T-helper 2 cell treated with Interferon-gamma antibody and Interleukin-4, amounts not matched to agents 100 ng/mL and 5 ng/mL, for 36 hours (primary cell): ENCODE data around the gene FLT1. TPM values are rescaled to one million over a fixed set of nuclear protein-coding genes. Genes with fewer than 3 reads are reported as not detected.

Experiments used
- intact Hi-C: fragments of 100-400 bp; cut with micrococcal nuclease; formaldehyde crosslinking; loops from one replicate; pipeline ENCODE4 v1.15.1; 2023
- total RNA-seq: library from RNA; stranded (reverse); gene quantifications from 2 replicates; pipeline ENCODE4 v1.2.3, GENCODE V29; 2022

Gene FLT1, protein sequence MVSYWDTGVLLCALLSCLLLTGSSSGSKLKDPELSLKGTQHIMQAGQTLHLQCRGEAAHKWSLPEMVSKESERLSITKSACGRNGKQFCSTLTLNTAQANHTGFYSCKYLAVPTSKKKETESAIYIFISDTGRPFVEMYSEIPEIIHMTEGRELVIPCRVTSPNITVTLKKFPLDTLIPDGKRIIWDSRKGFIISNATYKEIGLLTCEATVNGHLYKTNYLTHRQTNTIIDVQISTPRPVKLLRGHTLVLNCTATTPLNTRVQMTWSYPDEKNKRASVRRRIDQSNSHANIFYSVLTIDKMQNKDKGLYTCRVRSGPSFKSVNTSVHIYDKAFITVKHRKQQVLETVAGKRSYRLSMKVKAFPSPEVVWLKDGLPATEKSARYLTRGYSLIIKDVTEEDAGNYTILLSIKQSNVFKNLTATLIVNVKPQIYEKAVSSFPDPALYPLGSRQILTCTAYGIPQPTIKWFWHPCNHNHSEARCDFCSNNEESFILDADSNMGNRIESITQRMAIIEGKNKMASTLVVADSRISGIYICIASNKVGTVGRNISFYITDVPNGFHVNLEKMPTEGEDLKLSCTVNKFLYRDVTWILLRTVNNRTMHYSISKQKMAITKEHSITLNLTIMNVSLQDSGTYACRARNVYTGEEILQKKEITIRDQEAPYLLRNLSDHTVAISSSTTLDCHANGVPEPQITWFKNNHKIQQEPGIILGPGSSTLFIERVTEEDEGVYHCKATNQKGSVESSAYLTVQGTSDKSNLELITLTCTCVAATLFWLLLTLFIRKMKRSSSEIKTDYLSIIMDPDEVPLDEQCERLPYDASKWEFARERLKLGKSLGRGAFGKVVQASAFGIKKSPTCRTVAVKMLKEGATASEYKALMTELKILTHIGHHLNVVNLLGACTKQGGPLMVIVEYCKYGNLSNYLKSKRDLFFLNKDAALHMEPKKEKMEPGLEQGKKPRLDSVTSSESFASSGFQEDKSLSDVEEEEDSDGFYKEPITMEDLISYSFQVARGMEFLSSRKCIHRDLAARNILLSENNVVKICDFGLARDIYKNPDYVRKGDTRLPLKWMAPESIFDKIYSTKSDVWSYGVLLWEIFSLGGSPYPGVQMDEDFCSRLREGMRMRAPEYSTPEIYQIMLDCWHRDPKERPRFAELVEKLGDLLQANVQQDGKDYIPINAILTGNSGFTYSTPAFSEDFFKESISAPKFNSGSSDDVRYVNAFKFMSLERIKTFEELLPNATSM (N-terminal part only)
- total RNA-seq = 0.82 and 1.1 TPM in 2 replicates

DNA sequence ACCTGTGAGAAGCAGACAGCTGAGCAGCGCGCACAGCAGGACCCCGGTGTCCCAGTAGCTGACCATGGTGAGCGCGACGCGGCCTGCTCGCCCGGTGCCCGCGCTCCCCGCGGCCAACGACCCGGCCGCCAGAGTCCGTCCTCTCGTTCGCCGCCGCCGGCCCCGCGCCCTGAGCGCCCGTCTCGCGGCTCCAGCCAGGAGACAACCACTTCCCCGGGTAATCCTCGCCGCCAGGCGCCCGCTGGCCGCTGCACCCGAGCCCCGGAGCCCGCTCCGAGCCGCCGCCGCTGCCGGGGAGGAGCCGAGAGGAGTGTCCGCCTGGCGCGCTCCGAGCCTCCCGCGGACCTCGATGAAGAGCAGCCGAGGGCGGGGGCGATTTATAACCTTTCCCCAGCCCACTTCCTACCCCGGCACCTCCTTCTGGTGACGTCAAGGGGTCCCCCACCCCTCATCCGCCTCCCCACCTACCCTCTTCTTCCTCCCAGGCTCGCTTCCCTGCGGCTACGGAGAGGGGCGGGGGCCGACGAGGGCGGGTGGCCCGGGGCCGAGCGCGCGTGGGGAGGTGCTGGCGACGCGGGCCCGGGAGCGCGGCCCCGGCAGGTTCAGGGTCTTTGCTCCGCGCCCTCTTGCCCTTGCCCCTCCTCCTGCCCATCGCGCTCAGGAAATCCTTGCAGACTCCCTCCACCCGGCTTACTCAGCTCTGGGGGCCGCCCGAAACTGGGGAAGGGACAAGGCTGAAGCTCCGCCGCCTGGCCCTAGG, at the start of gene FLT1:
TSS of gene FLT1 (minus strand) at position 351 of the 760 bp plus-strand sequence. CDS start at position 66, 285 bp downstream.
- intact Hi-C loops = loop anchor here (5.0 kb wide), 2 partner anchors 142 to 162 kb away; partner anchors contain the start of gene POMP

DNA sequence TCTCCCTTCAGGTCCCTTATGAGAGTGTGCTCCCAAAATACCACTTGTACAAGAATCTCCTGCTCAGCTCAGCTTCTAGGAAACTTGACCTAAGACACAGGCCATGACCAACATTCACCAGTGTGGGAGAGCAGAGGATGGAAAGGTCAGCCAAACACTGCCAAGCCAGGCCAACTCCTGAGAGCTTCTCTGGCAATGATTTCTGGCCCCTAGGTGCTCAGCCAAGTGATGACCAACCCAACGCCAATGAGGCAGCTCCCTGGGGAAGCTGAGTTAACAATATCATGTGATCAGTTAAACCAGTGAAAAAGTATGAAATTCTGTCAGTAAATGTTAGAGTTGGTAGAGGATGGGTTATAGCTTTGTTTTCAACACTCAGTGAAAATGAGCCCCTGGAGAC, 49.1 kb upstream of the FLT1 start:
- intact Hi-C loops = no loop called here

DNA sequence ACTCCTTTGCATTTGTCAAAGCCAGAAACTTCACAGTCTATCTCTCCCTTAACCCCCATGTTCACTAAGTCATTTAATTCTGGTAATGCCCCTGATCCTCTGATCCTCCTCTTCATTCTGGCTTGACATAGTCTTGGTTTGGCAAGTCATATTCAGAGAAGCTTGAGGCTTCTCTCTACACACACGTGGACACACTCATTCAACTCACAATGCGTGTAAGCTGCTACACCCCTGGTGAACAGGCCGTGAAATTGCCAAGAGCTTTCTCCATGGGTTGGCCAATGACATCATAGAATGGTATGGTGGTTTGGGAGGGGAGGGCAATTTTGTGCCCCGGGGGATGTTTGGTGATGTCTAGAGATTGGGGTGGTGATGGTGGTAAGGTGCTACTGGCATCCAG, 47.9 kb upstream of the FLT1 start:
- intact Hi-C loops = no loop called here

DNA sequence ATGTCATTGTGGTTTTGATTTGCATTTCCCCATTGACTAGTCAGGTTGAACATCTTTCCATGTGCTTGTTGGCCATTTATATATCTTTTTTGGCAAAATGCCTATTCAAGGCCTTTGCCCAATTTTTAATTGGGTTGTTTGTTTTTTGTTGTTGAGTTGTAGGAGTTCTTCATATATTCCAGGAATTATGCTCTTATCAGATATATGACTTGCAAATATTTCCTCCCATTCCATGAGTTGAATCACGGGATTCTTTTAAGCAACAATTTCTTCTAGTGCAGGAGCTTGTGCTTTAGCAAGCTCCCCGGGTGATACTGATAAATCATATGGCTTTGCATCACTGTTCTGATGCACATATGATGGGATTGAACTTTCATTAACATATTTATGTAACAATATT, 47.0 kb upstream of the FLT1 start:
- intact Hi-C loops = no loop called here

DNA sequence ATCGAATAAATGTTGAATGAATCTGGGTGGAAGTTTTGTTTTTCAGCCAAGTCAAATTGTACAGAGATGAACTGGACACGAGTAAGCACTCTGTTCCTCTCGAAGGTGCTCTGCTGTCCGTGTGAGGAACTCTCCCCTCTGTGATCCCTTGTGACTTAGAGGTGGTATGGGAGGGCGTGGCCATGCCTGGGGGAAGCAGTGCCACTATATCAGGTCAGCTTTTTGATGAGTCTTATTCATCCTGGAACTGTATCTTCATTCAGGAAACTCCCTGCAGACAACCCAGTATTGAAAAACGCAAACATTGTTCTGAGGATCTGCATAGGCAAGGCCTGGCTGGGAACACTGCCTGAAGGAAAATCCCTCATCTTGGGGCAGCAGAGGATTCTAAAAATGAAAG, 45.7 kb upstream of the FLT1 start:
- intact Hi-C loops = no loop called here

DNA sequence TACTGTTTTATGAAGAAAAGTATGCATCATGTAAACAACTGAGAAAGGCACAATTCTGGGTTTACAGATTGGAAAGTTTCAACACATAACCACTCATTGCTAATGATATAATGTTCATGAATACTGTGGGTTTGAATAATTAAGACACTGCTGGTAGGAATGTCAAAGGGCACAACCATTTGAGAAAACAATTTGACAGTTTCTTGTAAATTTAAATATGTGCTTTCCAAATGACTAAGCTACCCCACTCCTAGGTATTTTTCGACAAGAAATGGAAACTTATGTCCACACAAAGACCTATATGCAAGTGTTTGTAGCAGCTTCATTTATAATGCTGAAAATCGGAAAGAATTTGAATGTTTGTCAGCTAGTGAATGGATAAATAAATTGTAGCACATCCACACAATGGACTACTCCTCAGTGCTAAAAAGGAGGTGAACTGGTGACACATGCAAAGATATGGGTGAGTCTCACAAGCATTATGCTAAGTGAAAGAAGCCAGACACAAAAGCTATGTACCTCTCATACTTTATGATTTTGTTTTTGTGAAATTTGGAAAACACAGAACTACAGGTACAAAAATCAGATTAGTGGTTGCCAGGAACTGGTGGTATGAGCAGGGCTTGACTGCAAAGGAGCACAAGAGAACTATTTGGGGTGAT, 44.8 kb upstream of the FLT1 start:
- intact Hi-C loops = loop anchor here (10.0 kb wide), 1 partner anchor 95 kb away; no protein-coding TSS in a partner anchor

DNA sequence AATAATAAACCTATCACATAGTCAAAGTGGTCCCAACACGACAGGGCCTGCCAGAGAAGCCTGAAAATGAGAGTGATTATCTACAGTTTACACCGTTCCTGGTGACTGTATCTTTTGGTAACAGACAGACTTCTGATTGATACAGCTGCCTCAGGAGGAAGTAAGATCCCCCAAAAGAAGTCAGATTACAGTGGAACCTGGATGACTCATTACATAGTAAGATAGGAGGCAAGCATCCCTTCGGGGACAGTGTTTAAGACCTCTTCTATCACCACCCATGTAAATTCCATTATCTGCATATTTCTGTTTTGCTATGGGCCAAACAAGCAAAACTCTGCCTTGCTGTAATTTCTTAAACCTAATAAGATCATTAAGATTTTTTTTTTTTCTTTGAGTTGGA, 44.0 kb upstream of the FLT1 start:
- intact Hi-C loops = loop anchor here (10.0 kb wide), 1 partner anchor 96 kb away; no protein-coding TSS in a partner anchor

DNA sequence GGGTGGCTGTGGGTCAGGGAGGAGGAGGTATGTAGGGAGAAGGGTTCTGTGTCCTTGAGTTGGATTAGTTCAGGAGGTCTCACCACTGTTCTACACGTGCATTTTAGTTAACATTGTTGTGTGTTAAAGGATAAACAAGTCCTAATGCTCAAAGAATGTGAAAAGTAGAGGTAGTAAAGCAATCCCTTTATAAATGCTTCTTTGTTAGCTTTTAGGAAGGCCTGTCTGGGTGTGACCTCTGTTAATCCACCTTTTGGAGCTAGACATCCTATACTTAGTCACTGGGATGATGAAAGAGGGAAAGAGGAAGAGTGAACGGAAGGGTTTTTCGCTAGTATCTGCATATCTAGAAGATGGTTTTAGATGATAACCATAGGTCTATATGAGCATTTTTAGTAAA, 42.2 kb upstream of the FLT1 start:
- intact Hi-C loops = loop anchor here (10.0 kb wide), 1 partner anchor 98 kb away; no protein-coding TSS in a partner anchor

DNA sequence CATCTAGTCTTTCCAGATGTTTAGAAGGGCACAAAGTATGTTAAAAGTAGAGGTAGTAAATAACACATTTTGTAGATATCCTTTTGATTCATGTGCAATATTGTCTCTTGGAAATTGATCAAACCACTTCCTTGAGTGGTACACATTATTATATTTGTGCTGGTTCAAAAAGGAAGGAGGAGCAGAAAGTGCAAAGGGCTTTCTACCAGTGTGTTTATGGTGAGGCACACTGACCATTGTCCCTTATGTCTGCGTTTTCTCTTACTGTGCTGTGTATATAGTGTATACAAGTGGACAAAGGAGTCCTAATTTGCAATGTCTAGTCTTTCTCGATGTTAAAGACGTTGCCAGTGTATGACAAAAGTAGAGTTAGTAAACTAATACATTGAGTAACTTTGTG, 41.4 kb upstream of the FLT1 start:
- intact Hi-C loops = loop anchor here (10.0 kb wide), 1 partner anchor 98 kb away; no protein-coding TSS in a partner anchor

DNA sequence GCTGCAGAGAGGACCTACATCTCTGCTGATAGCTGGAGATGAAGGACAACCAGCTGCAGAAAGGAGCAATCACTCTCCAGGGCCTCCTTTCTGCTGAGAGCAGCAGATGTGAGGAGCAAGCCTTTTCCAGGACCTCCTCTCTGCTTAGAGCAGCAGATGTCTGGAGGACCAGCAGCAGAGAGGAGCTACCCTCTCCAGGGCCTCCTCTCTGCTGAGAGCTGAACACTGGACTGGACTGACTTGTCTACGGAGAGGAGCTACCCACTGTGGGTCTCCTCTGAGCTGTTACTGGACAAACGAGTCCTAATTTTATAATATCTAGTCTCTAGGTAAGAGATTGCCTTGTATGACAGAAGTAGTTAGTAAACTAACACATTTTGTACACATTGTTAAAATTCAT, 40.8 kb upstream of the FLT1 start:
- intact Hi-C loops = loop anchor here (10.0 kb wide), 1 partner anchor 99 kb away; no protein-coding TSS in a partner anchor

DNA sequence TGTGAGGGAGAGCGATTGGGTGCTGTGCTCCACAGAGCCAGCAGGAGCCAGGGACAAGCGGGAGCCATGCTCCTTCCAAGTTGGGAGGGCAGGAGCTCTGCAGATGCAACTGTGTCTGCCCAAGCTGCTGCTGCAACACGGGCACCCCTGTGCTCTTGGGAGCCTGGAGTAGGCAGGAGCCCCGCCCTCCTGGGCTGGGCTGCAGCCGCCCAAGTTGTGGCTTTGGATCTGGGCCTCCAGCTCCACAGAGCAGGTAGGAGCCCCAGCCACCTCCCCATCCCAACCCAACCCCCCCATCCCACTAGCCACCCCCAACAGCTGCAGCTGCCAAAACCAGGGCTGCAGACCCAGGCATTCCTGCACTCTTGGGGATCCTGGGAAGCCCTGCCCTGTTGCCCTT, 39.9 kb upstream of the FLT1 start:
- intact Hi-C loops = loop anchor here (10.0 kb wide), 1 partner anchor 100 kb away; no protein-coding TSS in a partner anchor

DNA sequence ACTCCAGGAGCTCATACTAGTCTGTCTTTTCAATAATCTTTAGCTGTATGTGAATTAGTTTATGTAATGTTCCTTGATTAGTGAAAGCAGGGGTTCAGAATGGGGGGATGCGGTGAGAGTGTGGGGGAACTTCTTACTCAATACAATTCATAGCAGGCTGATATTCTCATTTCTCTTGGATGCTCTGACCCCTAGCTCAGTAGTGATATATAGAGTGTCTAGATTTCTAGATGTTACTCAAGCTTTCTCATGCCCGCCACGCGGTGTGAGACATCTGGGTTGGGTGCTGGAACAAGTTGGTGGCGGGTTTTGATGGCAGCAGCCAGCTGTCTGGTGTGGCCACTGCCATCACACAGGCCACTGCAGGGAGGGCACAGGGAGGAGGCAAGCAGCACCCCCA, 39.3 kb upstream of the FLT1 start:
- intact Hi-C loops = loop anchor here (10.0 kb wide), 1 partner anchor 101 kb away; no protein-coding TSS in a partner anchor

DNA sequence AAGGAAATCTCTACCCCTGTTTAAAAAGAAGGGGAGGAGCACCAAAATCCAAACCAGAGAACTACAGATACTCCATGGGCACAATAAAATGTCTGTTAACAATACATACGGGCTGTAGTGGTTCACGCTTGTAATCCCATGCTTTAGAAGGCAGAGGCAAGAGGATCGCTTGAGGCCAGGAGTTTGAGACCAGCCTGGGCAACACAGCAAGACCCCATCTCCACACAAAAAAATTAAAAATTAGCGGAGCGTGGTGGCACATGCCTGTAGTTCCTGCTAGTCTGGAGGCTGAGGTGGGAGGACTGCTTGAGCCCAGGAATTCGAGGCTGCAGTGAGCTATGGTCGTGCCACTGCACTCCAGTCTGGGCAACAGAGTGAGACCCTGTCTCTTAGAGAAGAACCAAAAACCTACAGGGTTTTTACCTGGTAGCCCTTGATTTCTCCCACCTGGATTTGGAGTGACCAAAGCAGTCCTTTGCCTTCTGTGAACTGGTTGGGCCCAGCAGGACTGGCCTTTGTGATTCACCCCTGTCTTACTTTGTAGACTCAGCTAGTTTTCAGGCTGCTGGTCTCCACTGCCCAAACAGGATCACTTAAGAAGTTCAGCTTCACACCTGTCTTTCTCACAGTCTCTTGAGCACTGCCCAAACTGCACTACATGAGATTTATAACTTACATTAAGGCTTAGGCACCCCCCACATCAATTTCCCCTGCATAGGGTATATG, 38.7 kb upstream of the FLT1 start:
- intact Hi-C loops = loop anchor here (10.0 kb wide), 1 partner anchor 101 kb away; no protein-coding TSS in a partner anchor

DNA sequence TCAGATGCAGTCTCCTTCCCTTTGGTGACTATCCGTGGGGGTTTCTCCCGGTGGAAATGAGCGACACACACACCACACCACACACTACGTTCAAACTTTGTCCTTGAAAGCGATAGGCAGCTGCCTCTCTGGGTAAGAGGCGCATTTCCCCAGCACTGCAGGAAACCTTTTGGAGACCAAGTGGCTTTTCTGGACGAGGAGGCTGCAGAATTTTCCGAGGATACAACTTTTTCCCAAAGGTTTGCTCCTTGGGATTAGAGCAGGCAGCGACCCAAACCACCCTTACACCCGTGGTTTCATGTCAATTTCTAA, 38.2 kb upstream of the FLT1 start:
- intact Hi-C loops = loop anchor here (10.0 kb wide), 1 partner anchor 102 kb away; no protein-coding TSS in a partner anchor

DNA sequence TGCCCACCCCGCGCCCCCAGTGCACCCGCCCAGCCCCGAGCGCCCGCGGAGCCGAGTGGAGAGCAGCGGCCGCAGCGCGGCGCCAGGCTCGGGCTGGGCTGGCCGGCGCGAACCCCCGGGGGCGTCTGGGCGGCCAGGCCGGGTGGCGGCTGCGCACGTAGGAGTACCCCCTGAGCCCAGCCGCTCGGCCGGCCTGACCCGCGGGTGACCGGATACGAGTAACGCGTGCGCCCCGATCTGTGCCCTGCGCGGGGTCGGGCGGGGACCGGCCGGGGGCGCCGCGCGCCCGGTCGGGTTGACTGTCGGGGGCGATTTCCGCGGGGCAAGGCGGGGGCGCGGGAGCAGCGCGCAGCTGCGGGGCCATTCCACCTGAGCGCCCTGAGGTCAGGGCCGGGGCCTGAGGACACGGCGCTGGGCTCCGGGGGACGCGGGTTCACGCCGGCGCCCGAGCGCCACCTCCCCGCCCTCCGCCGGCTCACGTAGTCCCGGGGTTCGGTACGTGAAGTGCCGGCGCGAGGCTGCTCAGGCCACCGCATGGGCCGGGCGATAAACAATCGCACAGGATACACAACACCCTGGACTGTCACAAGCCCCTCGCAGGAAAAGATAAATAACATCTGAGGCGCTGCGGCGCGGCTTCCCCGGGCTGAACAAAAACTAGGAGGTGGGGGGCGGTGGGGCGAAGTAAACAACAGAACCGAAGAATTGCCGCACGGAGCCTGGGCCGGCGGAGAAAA, 37.6 kb upstream of the FLT1 start:
- intact Hi-C loops = loop anchor here (10.0 kb wide), 1 partner anchor 102 kb away; no protein-coding TSS in a partner anchor

DNA sequence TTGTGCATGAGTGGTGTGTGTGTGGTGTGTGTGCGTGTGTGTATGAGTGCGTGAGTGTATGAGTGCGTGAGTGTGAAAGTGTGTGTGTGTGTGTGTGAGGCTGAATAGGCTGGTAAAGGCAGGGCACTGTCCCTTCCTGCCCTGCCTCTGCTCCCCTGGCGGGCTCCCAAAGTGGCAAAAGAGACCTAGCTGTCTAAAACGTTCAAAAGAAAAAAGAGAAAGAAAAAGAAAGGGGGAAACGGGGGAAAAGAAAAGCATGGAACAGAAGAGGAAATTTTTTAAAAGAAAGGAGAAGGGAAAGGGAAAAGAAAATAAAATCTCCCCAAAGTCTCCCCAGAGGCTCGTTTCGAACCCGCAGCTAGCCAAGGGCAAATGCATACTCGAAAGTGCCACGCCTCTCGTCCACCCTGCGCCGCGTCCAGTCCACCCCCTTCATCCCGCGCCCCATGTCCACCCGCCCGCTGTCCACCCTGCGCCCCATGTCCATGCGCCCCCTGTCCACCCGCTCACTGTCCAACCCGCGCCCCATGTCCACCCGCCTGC, 37.0 kb upstream of the FLT1 start:
- intact Hi-C loops = loop anchor here (10.0 kb wide), 1 partner anchor 103 kb away; no protein-coding TSS in a partner anchor

DNA sequence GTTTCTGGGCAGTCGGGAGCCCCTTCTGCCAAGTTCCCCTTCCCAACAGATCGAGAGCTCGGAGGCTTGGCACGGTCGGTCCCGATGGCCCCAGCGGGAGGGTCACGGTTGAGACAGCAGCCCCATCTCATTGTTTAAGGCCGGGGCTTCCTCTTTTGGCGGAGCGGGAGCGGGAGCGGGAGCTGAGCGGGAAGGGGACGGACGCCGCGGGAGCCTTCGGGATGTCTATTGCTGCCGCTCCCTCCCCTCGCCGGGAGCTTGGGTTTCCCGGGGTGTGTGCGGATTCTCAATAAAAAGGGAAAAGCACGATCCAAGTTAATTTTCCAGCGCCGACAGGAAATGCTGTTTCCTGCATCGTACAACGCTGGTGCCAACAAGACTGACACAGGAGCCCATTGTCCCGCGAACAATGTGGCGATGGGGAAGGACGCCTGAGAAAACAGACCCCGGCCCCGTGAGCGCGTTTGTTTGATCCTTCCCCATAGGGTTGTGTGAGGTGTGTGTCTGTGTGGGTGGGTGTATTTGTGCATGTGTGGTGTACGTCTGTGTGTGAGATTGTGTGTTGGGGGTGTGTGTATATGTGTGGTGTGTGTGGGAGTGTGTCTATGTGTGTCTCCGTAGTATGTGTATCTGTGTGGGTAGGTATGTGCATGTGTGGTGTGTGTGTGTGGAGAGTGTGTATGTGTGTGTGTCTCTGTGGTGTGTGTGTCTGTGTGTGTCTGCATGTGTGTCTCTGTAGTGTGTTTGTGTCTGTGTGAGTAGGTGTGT, 36.3 kb upstream of the FLT1 start:
- intact Hi-C loops = loop anchor here (10.0 kb wide), 1 partner anchor 104 kb away; no protein-coding TSS in a partner anchor
